OCI-LY1 (cell line): ENCODE data around the gene TTC1.

ENCODE experiments used
- H2AFZ ChIP-seq: fragments of 200-600 bp; sonication (generic), shearing (Covaris generic); 2 replicates; pipeline ENCODE4 v1.6.0; 2014; ENCODE audit warnings: antibody characterized with exemption, mild to moderate bottlenecking, low read length
- H3F3A ChIP-seq: fragments of 200-600 bp; sonication (generic), shearing (Covaris generic); 2 replicates; pipeline ENCODE4 v1.6.0; 2014; ENCODE audit warnings: mild to moderate bottlenecking, antibody characterized with exemption, low read length, moderate library complexity; ENCODE audit not compliant: insufficient read depth
- H3K27ac ChIP-seq: fragments of 200-600 bp; sonication (generic); 2 replicates; pipeline ENCODE4 v1.5.1; 2014; ENCODE audit warnings: low read length, mixed run types, mild to moderate bottlenecking, low read depth; ENCODE audit not compliant: poor library complexity, severe bottlenecking
- H3K27me3 ChIP-seq: fragments of 200-600 bp; sonication (generic); 2 replicates; pipeline ENCODE4 v1.6.0; 2014; ENCODE audit warnings: antibody characterized with exemption, mild to moderate bottlenecking, low read length, moderate library complexity; ENCODE audit not compliant: insufficient read depth
- H3K36me3 ChIP-seq: fragments of 200-600 bp; sonication (generic); 2 replicates; pipeline ENCODE4 v1.6.1; 2014; ENCODE audit warnings: mild to moderate bottlenecking, antibody characterized with exemption, low read length, moderate library complexity, mixed read lengths; ENCODE audit not compliant: insufficient read depth
- H3K4me1 ChIP-seq: fragments of 200-600 bp; sonication (generic); 2 replicates; pipeline ENCODE4 v1.5.1; 2014; ENCODE audit warnings: mild to moderate bottlenecking, low read length, moderate library complexity; ENCODE audit not compliant: insufficient read depth, severe bottlenecking
- H3K4me2 ChIP-seq: fragments of 200-600 bp; sonication (generic), shearing (Covaris generic); 2 replicates; pipeline ENCODE4 v1.6.1; 2014; ENCODE audit warnings: low read length
- H3K4me3 ChIP-seq: fragments of 200-600 bp; sonication (generic); 2 replicates; pipeline ENCODE4 v1.5.1; 2014; ENCODE audit warnings: low read length, low read depth, mild to moderate bottlenecking, mixed read lengths; ENCODE audit not compliant: poor library complexity, severe bottlenecking
- H3K79me2 ChIP-seq: fragments of 200-600 bp; shearing (Covaris generic); 2 replicates; pipeline ENCODE4 v1.6.1; 2016; ENCODE audit warnings: mixed run types, low read length, mixed read lengths; ENCODE audit not compliant: insufficient read depth
- H3K9ac ChIP-seq: fragments of 200-600 bp; sonication (generic), shearing (Covaris generic); 2 replicates; pipeline ENCODE4 v1.6.1; 2014; ENCODE audit warnings: mild to moderate bottlenecking, low read length, mixed read lengths
- H3K9me2 ChIP-seq: fragments of 200-600 bp; sonication (generic), shearing (Covaris generic); 2 replicates; pipeline ENCODE4 v1.6.1; 2014; ENCODE audit warnings: low read depth, mild to moderate bottlenecking, low read length, mixed read lengths
- H3K9me3 ChIP-seq: fragments of 200-600 bp; shearing (Covaris generic); 2 replicates; pipeline ENCODE4 v1.6.1; 2014; ENCODE audit warnings: low read length, mixed read lengths
- H4K20me1 ChIP-seq: fragments of 200-600 bp; sonication (generic), shearing (Covaris generic); 2 replicates; pipeline ENCODE4 v1.6.0; 2016; ENCODE audit warnings: mild to moderate bottlenecking, low read length; ENCODE audit not compliant: insufficient read depth
- EZH2 ChIP-seq: fragments of 200-600 bp; sonication (generic), shearing (Covaris generic); IDR thresholded peaks from 2 replicates; pipeline ENCODE4 v1.8.0; 2017; ENCODE audit warnings: borderline replicate concordance, mixed run types, mild to moderate bottlenecking, antibody characterized with exemption, low read length, moderate library complexity, mixed read lengths
- TF ChIP-seq, protein P1 (sequence below): fragments of 200-600 bp; sonication (generic), shearing (Covaris generic); IDR thresholded peaks from 2 replicates; pipeline ENCODE4 v1.5.1; 2017; ENCODE audit warnings: mild to moderate bottlenecking, antibody characterized with exemption, low read length, moderate library complexity, mixed read lengths

The TTC1 gene

DNA sequence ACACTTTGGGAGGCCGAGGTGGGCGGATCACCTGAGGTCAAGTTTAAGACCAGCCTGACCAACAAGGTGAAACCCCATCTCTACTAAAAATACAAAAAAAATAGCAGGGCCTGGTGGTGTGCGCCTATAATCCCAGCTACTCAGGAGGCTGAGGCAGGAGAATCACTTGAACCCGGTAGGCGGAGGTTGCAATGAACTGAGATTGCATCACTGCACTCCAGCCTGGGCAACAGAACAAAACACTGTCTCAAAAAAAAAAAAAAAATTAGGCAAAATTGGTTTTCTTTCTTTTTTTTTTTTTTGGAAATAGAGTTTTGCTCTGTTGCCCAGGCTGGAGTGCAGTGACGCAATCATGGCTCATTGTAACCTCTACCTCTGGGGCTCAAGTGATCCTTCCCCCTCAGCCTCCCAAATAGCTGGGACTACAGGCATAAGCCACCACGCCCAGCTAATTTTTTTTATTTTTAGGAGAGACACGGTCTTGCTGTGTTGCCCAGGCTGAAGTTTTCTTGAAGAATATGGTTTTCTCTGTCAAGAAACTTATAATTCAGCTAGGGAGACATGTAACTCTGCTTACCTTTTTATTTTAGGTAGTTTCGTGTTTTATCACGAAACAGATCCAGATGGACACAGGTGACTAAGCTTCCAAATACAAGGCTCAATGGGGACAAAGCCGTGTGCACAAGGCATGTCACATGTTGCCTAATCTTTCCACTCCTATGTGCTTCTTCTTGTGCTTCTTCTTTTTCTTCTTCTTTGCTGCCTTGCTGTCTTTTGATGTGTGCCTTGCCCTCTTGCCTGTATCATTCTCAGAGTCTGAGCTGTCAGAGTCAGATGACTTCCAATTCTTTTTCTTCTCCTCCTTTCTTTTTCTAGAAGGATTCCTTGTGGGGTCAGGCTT lies 14.3 kb downstream of the TTC1 start:
- no peak overlapping the region for H2AFZ ChIP-seq
- no peaks in the 10 kb centered on the region for H3F3A ChIP-seq
- H3K4me2 ChIP-seq: no peak overlapping the region
- peaks cover 17% of the 10 kb centered on the region for H3K4me1 ChIP-seq
- peaks cover 32% of the 10 kb centered on the region for H3K36me3 ChIP-seq
- H3K27me3 ChIP-seq: no peaks in the 10 kb centered on the region
- no peak overlapping the region for H3K4me3 ChIP-seq
- H3K9me2 ChIP-seq: no peaks in the 10 kb centered on the region
- H3K9ac ChIP-seq: no peak overlapping the region
- no peak for TF ChIP-seq EZH2
- TF ChIP-seq, protein P1, sequence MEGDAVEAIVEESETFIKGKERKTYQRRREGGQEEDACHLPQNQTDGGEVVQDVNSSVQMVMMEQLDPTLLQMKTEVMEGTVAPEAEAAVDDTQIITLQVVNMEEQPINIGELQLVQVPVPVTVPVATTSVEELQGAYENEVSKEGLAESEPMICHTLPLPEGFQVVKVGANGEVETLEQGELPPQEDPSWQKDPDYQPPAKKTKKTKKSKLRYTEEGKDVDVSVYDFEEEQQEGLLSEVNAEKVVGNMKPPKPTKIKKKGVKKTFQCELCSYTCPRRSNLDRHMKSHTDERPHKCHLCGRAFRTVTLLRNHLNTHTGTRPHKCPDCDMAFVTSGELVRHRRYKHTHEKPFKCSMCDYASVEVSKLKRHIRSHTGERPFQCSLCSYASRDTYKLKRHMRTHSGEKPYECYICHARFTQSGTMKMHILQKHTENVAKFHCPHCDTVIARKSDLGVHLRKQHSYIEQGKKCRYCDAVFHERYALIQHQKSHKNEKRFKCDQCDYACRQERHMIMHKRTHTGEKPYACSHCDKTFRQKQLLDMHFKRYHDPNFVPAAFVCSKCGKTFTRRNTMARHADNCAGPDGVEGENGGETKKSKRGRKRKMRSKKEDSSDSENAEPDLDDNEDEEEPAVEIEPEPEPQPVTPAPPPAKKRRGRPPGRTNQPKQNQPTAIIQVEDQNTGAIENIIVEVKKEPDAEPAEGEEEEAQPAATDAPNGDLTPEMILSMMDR: no peak
- no peaks in the 10 kb centered on the region for H4K20me1 ChIP-seq
- H3K79me2 ChIP-seq: no peaks in the 10 kb centered on the region
- no peak overlapping the region for H3K27ac ChIP-seq
- no peaks in the 10 kb centered on the region for H3K9me3 ChIP-seq

DNA sequence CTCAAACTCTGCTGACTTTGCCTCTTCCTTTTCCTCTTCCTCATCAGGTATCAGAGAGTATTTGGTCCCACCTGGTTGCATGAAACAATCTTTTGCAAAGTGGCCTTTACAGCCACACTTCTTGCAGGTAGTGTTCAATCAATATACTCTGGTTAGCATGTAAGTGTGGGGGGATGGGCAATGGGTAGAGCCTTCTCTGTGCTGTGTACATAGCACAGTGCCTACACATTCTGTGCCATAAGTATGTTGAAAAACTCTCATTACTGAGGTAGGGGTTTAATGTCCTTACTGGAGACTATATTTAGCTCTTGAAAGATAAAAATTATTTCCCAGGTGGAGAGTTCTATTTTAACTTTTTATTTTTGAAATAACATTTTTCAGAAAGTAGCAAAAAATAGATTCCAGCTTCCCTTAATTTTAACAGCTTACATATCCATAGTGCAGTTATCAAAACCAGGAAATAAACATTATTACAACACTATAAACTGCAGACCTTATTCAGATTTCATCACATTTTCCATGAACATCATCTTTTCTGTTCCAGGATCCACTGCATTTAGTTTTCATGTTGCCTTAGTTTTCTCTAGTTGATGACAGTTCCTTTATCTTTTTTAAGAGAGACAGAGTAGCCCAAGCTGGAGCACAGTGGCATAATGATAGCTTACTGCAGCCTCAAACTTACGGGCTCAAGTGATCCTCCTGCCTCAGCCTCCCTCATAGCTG lies 15.1 kb downstream of the TTC1 start:
- no peak overlapping the region for H2AFZ ChIP-seq
- peaks cover 17% of the 10 kb centered on the region for H3K4me1 ChIP-seq
- H3K9me2 ChIP-seq: no peaks in the 10 kb centered on the region
- H3K9me3 ChIP-seq: no peaks in the 10 kb centered on the region
- no peaks in the 10 kb centered on the region for H4K20me1 ChIP-seq
- H3K79me2 ChIP-seq: no peaks in the 10 kb centered on the region
- H3K4me2 ChIP-seq: no peak overlapping the region
- TF ChIP-seq EZH2: no peak
- TF ChIP-seq, protein P1: no peak
- H3K9ac ChIP-seq: no peak overlapping the region
- no peaks in the 10 kb centered on the region for H3F3A ChIP-seq
- H3K27ac ChIP-seq: no peak overlapping the region
- H3K27me3 ChIP-seq: no peaks in the 10 kb centered on the region
- peaks cover 39% of the 10 kb centered on the region for H3K36me3 ChIP-seq
- H3K4me3 ChIP-seq: no peak overlapping the region

DNA sequence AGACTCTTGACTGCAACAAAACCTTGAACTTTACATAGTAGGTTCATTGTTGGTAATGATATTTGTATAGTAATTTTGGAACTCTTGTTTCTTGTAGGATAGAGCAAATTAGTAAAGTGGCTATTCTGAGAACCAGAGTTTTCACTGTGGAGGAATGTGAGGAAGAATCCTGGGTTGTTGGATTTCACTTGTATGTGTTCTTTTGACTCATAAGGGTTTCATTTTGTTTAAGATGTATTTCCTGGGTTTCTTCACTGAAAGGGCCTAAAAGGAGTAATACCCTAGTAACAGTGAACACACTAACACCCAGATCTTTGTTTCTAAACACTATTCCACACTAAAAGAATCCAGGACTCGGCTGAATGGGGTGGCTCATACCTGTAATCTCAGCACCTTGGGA lies 20.1 kb downstream of the TTC1 start:
- no peak overlapping the region for H3K27ac ChIP-seq
- H3K27me3 ChIP-seq: no peaks in the 10 kb centered on the region
- no peak overlapping the region for H3K4me2 ChIP-seq
- no peak overlapping the region for H3K9ac ChIP-seq
- H3F3A ChIP-seq: no peaks in the 10 kb centered on the region
- no peaks in the 10 kb centered on the region for H3K79me2 ChIP-seq
- no peak overlapping the region for H2AFZ ChIP-seq
- peaks cover 68% of the 10 kb centered on the region for H3K36me3 ChIP-seq
- H3K4me3 ChIP-seq: no peak overlapping the region
- no peaks in the 10 kb centered on the region for H3K4me1 ChIP-seq
- TF ChIP-seq, protein P1: no peak
- TF ChIP-seq EZH2: no peak
- no peaks in the 10 kb centered on the region for H4K20me1 ChIP-seq
- no peaks in the 10 kb centered on the region for H3K9me2 ChIP-seq
- no peaks in the 10 kb centered on the region for H3K9me3 ChIP-seq
